Mononuclear cell (primary cell): Measurements from ENCODE around the gene DISP2. TPM values are rescaled to one million over a fixed set of nuclear protein-coding genes. Genes with fewer than 3 reads are reported as not detected.
A peak's percentile ranks its signal among the peaks of the same experiment; 100 is the strongest.

Experiments used
- H3K27me3 ChIP-seq: 2 replicates; pipeline ENCODE4 v1.6.0; 2011; ENCODE audit warnings: low read length, control low read depth; ENCODE audit not compliant: insufficient read depth
- H3K4me1 ChIP-seq: 2 replicates; pipeline ENCODE4 v1.5.1; 2011; ENCODE audit warnings: mild to moderate bottlenecking, low read length, control low read depth; ENCODE audit not compliant: insufficient read depth
- H3K4me3 ChIP-seq: 2 replicates; pipeline ENCODE4 v1.5.1; 2011; ENCODE audit warnings: mild to moderate bottlenecking, low read length, moderate library complexity
- H3K9me3 ChIP-seq: 2 replicates; pipeline ENCODE4 v1.5.1; 2011; ENCODE audit warnings: low read depth, mild to moderate bottlenecking, control low read depth, low read length
- total RNA-seq: library from RNA; depleted of rRNA; stranded (reverse); fragments of >200 nt; gene quantifications from one replicate; pipeline ENCODE4 v1.2.3, GENCODE V29; 2012

The DISP2 gene, protein sequence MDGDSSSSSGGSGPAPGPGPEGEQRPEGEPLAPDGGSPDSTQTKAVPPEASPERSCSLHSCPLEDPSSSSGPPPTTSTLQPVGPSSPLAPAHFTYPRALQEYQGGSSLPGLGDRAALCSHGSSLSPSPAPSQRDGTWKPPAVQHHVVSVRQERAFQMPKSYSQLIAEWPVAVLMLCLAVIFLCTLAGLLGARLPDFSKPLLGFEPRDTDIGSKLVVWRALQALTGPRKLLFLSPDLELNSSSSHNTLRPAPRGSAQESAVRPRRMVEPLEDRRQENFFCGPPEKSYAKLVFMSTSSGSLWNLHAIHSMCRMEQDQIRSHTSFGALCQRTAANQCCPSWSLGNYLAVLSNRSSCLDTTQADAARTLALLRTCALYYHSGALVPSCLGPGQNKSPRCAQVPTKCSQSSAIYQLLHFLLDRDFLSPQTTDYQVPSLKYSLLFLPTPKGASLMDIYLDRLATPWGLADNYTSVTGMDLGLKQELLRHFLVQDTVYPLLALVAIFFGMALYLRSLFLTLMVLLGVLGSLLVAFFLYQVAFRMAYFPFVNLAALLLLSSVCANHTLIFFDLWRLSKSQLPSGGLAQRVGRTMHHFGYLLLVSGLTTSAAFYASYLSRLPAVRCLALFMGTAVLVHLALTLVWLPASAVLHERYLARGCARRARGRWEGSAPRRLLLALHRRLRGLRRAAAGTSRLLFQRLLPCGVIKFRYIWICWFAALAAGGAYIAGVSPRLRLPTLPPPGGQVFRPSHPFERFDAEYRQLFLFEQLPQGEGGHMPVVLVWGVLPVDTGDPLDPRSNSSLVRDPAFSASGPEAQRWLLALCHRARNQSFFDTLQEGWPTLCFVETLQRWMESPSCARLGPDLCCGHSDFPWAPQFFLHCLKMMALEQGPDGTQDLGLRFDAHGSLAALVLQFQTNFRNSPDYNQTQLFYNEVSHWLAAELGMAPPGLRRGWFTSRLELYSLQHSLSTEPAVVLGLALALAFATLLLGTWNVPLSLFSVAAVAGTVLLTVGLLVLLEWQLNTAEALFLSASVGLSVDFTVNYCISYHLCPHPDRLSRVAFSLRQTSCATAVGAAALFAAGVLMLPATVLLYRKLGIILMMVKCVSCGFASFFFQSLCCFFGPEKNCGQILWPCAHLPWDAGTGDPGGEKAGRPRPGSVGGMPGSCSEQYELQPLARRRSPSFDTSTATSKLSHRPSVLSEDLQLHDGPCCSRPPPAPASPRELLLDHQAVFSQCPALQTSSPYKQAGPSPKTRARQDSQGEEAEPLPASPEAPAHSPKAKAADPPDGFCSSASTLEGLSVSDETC (N-terminal part only)
- under 0.01 TPM for total RNA-seq

GRCh38 chr15:40357723-40358470 is at the start of gene DISP2:
TSS of gene DISP2 (plus strand) at chr15:40358219. CDS start at chr15:40358322, 103 bp downstream.
- Histone ChIP-seq H3K4me3 (peak within 1 kb of the TSS; percentile 36), H3K9me3 (no peaks in the 10 kb centered on the region), H3K27me3 (no peaks in the 10 kb centered on the region), H3K4me1 (peaks cover 11% of the 10 kb centered on the region)

GRCh38 chr15:40309344-40309862 is 48.6 kb upstream of the DISP2 start:
- Histone ChIP-seq H3K4me3 (peak overlapping the region; percentile 65), H3K27me3 (no peaks in the 10 kb centered on the region), H3K4me1 (peaks cover 59% of the 10 kb centered on the region), H3K9me3 (no peaks in the 10 kb centered on the region)

- Histone ChIP-seq H3K27me3 (no peaks in the 10 kb centered on the region), H3K4me3 (no peak overlapping the region), H3K9me3 (no peaks in the 10 kb centered on the region), H3K4me1 (peaks cover 50% of the 10 kb centered on the region)
These were observed 47.7 kb upstream of the DISP2 start for GRCh38 chr15:40310001-40310959.

GRCh38 chr15:40310993-40311392 is 47.0 kb upstream of the DISP2 start:
- no peak overlapping the region for H3K4me3 ChIP-seq
- no peaks in the 10 kb centered on the region for H3K27me3 ChIP-seq
- peaks cover 43% of the 10 kb centered on the region for H3K4me1 ChIP-seq
- no peaks in the 10 kb centered on the region for H3K9me3 ChIP-seq

DNA sequence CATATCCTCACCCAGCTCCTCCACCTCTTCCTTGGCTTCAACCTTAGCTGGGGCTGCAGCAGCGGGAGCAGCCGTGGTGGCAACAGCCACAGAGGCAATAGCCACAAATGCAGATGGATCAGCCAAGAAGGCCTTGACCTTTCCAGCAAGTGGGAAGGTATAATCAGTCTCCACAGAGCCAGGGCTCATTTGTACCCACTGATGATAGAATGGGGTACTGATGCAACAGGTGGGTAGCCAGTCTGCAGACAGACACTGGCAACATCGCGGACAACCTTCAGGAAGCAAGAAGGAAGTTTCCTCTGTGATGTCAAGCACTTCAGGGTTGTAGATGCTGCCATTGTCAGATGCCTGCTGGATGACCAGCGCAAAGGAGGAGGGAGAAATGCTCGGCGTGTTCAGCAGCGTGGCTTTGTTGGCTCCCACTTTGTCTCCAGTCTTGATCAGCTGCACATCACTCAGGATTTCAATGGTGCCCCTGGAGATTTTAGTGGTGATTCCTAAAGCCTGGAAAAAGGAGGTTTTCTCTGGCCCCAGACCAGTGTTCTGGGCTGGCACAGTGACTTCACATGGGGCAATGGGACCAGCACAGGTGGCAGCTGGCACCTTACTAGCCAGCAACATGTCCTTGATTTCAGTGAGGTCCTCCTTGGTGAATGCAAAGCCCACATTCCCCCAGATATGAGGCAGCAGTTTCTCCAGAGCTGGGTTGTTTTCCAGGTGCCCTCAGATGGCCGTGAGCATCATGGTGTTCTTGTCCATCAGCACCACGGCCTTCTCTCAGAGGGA is 45.5 kb upstream of the DISP2 start:
- no peaks in the 10 kb centered on the region for H3K9me3 ChIP-seq
- H3K4me1 ChIP-seq = peaks cover 37% of the 10 kb centered on the region
- no peak overlapping the region for H3K4me3 ChIP-seq
- no peaks in the 10 kb centered on the region for H3K27me3 ChIP-seq

DNA sequence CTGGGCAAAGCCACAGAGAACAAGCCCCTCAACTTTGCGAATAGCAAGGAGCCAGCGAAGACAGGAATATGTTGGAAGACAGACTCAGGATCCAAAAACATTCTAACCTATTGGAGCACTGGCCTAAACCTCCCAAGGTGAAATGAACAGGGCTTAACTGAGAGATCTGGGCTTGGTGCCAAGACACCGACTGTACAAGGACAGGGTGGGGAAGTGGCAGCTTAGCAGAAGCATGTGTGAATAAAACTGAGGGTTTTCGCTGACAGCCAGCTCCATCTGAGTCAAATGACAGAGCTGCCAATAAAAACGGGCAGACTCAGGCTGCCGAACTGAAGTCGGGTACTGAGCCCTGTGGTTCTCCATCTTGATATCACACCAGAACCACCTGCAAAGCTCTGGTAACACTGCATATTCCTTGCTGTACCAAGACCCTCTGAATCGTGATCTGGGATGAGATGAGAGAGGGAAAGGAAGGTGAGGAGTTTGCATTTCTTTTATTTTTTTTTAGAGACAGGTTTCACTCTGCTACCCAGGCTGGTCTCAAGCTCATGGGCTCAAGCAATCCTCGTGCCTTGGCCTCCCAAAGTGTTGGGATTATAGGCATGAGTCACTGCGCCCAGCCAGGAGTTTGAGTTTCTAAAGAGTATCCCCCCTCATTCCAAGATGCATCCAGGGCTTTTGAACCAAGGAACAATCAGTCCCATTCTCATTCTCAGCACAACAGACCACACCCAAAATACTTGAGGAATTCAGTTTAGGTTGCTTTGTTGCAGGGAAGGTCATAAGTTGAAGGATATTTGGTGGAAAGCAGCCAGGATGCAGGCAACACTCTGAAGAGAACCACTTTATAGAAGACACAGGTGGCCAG is 44.3 kb upstream of the DISP2 start:
- Histone ChIP-seq H3K4me3 (no peak overlapping the region), H3K9me3 (no peaks in the 10 kb centered on the region), H3K4me1 (peaks cover 35% of the 10 kb centered on the region), H3K27me3 (no peaks in the 10 kb centered on the region)

GRCh38 chr15:40314723-40315276 is 43.2 kb upstream of the DISP2 start:
- H3K4me1 ChIP-seq = peaks cover 25% of the 10 kb centered on the region
- no peaks in the 10 kb centered on the region for H3K9me3 ChIP-seq

GRCh38 chr15:40316931-40317330 is 41.1 kb upstream of the DISP2 start:
- Histone ChIP-seq H3K4me1 (peaks cover 18% of the 10 kb centered on the region), H3K4me3 (no peak overlapping the region)

More at GRCh38 chr15:40314723-40315276, 43.2 kb upstream of the DISP2 start:
- no peaks in the 10 kb centered on the region for H3K27me3 ChIP-seq
- H3K4me3 ChIP-seq = no peak overlapping the region

DNA sequence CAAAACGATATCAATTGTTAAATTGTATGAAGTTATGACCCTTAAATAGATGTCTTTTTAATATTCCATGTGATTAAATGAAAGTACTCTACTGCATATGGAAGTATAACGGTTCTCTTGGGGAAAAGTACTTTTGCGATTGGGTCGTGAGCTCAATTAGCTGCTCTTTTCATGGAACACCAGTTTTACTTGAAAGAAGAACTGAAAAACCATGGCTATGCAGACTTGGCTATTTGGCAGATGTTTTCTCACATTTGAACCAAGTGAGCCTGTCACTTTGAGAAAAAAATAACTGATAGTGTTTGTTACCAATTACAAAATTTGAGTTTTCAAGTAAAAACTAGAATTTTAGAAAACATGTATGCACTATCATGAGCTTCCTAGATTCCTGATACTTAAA is 40.4 kb upstream of the DISP2 start:
- peaks cover 18% of the 10 kb centered on the region for H3K4me1 ChIP-seq
- no peaks in the 10 kb centered on the region for H3K9me3 ChIP-seq
- H3K4me3 ChIP-seq = no peak overlapping the region
- no peaks in the 10 kb centered on the region for H3K27me3 ChIP-seq

More at GRCh38 chr15:40316931-40317330, 41.1 kb upstream of the DISP2 start:
- Histone ChIP-seq H3K9me3 (no peaks in the 10 kb centered on the region), H3K27me3 (no peaks in the 10 kb centered on the region)

- Histone ChIP-seq H3K4me3 (no peak overlapping the region), H3K9me3 (no peaks in the 10 kb centered on the region), H3K27me3 (no peaks in the 10 kb centered on the region), H3K4me1 (peaks cover 19% of the 10 kb centered on the region)
These were observed 37.6 kb upstream of the DISP2 start for GRCh38 chr15:40320409-40320808.

- Histone ChIP-seq H3K9me3 (no peaks in the 10 kb centered on the region), H3K4me3 (no peak overlapping the region), H3K27me3 (no peaks in the 10 kb centered on the region), H3K4me1 (peaks cover 24% of the 10 kb centered on the region)
These were observed 37.1 kb upstream of the DISP2 start for GRCh38 chr15:40320931-40321371.
